B cell (primary cell): ENCODE measurements around the gene RTL5. TPM values are rescaled to one million over a fixed set of nuclear protein-coding genes. Genes with fewer than 3 reads are reported as not detected.

Experiments
- ATAC-seq: fragments of 200-7000 bp; cut with Tn5 transposase; one replicate; pipeline ENCODE4 v1.10.0; 2021; ENCODE audit warnings: low read depth, mild to moderate bottlenecking, moderate number of reproducible peaks, moderate library complexity
- CTCF ChIA-PET: fragments of 350-600 bp; sonication (Branson Sonifier 250); formaldehyde crosslinking; loops from one replicate; lab custom pipeline; 2021; ENCODE audit warnings: antibody characterized with exemption, inconsistent platforms; lab: Charles Lee
- POLR2A ChIA-PET: fragments of 350-600 bp; sonication (Branson Sonifier 250); formaldehyde crosslinking; loops from one replicate; lab custom pipeline; 2021; ENCODE audit warnings: antibody characterized with exemption; lab: Charles Lee
- DNase-seq: peaks from one replicate; pipeline ENCODE4 v3.0.0; 2013
- H2AFZ ChIP-seq: 2 replicates; pipeline ENCODE4 v1.6.1; 2012; ENCODE audit warnings: mild to moderate bottlenecking, low read depth, low read length; ENCODE audit not compliant: insufficient read depth, poor library complexity, severe bottlenecking
- H3K27ac ChIP-seq, 2 donors: 1 replicate in 1 of 2; 2 replicates in 1 of 2; pipeline ENCODE4 v1.5.1; 2012 to 2013; ENCODE audit warnings: low read length in 2 of 2, mild to moderate bottlenecking in 2 of 2, moderate library complexity in 1 of 2
- H3K27me3 ChIP-seq, 4 experiments: fragments of 200-600 bp in 1 of 4; sonication (generic) in 1 of 4; replicated peaks in 1 of 4; 1 replicate in 2 of 4; 2 replicates in 2 of 4; pipeline versions ENCODE4 v1.6.1 to v1.7.0; 2013 to 2016; ENCODE audit warnings: low read length in 3 of 4, mild to moderate bottlenecking in 2 of 4, mixed read lengths in 1 of 4, moderate library complexity in 1 of 4; ENCODE audit not compliant: insufficient read depth in 4 of 4, control insufficient read depth in 3 of 4; ENCODE audit errors: control extremely low read depth in 1 of 4
- H3K36me3 ChIP-seq, 2 experiments: replicated peaks in 1 of 2; 1 replicate in 1 of 2; 2 replicates in 1 of 2; pipeline versions ENCODE4 v1.6.1 to v1.7.1; 2013; ENCODE audit warnings: low read length in 1 of 2; ENCODE audit not compliant: insufficient read depth in 2 of 2, control insufficient read depth in 1 of 2; ENCODE audit errors: control extremely low read depth in 1 of 2, extremely low read depth in 1 of 2
- H3K4me1 ChIP-seq, 2 donors: fragments of 200-600 bp in 1 of 2; sonication (generic) in 1 of 2; 1 replicate in 1 of 2; 2 replicates in 1 of 2; pipeline versions ENCODE4 v1.5.1 to v1.6.1; 2013 to 2017; ENCODE audit warnings: low read length in 2 of 2; ENCODE audit not compliant: control insufficient read depth in 2 of 2, insufficient read depth in 2 of 2
- H3K4me2 ChIP-seq: replicated peaks from 2 replicates; pipeline ENCODE3; 2012; ENCODE audit warnings: mild to moderate bottlenecking, low read depth, low read length; ENCODE audit not compliant: poor library complexity, severe bottlenecking
- H3K4me3 ChIP-seq, 5 experiments: fragments of 200-600 bp in 1 of 5; sonication (generic) in 1 of 5; 1 replicate in 3 of 5; 2 replicates in 2 of 5; pipeline versions ENCODE4 v1.5.1 to v1.7.0; 2011 to 2016; ENCODE audit warnings: low read length in 4 of 5, mild to moderate bottlenecking in 4 of 5, low read depth in 2 of 5, control low read depth in 1 of 5, moderate library complexity in 1 of 5; ENCODE audit not compliant: insufficient read depth in 1 of 5; ENCODE audit errors: control extremely low read depth in 1 of 5, extremely low read depth in 1 of 5
- H3K79me2 ChIP-seq: fragments of 200-600 bp; sonication (generic); one replicate; pipeline ENCODE4 v1.6.0; 2016; ENCODE audit warnings: low read length; ENCODE audit not compliant: control insufficient read depth, insufficient read depth
- H3K9ac ChIP-seq: fragments of 200-600 bp; sonication (generic); 2 replicates; pipeline ENCODE4 v1.6.1; 2017; ENCODE audit warnings: mild to moderate bottlenecking, low read length, moderate library complexity
- H3K9me3 ChIP-seq, 3 donors: one replicate each; pipeline versions ENCODE4 v1.6.1 to v1.7.1; 2013; ENCODE audit warnings: low read length in 2 of 3; ENCODE audit not compliant: control insufficient read depth in 2 of 3, insufficient read depth in 1 of 3; ENCODE audit errors: control extremely low read depth in 1 of 3
- H4K20me1 ChIP-seq: 2 replicates; pipeline ENCODE4 v1.6.0; 2012; ENCODE audit warnings: mild to moderate bottlenecking, low read length; ENCODE audit not compliant: insufficient read depth, control insufficient read depth, poor library complexity, severe bottlenecking
- H3K27ac Mint-ChIP-seq: one replicate; pipeline ENCODE4 v1.8.0; 2021; ENCODE audit warnings: mixed read lengths
- H3K27me3 Mint-ChIP-seq: one replicate; pipeline ENCODE4 v1.8.0; 2021; ENCODE audit warnings: mixed read lengths
- H3K4me1 Mint-ChIP-seq: one replicate; pipeline ENCODE4 v1.8.0; 2021; ENCODE audit warnings: mixed read lengths
- H3K4me3 Mint-ChIP-seq: one replicate; pipeline ENCODE4 v1.8.0; 2021; ENCODE audit warnings: mixed read lengths
- H3K9me3 Mint-ChIP-seq: one replicate; pipeline ENCODE4 v1.8.0; 2022; ENCODE audit warnings: mixed read lengths; ENCODE audit not compliant: insufficient read depth
- CTCF ChIP-seq: fragments of 200-600 bp; IDR thresholded peaks from one replicate; pipeline ENCODE4 v1.8.0; 2022; ENCODE audit warnings: antibody characterized with exemption, mild to moderate bottlenecking
- EZH2 ChIP-seq: IDR thresholded peaks from 2 replicates; pipeline ENCODE4 v1.6.1; 2012; ENCODE audit warnings: borderline replicate concordance, low read depth, mild to moderate bottlenecking, moderate library complexity, low read length; ENCODE audit not compliant: insufficient read depth, poor library complexity, severe bottlenecking
- WGBS: methylation state at CpG from one replicate; pipeline ENCODE4 v1.1.5; 2013; ENCODE audit warnings: missing lambda C conversion rate; ENCODE audit not compliant: insufficient coverage; 5-methylcytosine and 5-hydroxymethylcytosine counted together
- intact Hi-C: fragments of 100-400 bp; cut with micrococcal nuclease; formaldehyde crosslinking; loops from one replicate; pipeline ENCODE4 v1.10.0; 2022
- polyA plus RNA-seq: library from polyadenylated mRNA; depleted of rRNA; stranded (reverse); fragments of >200 nt; gene quantifications from 2 replicates; pipeline ENCODE4 v1.2.3, GENCODE V29; 2012
- total RNA-seq, 2 donors: library from RNA; stranded (reverse); fragments of 120-200 nt in 1 of 2; gene quantifications; 1 replicate in 1 of 2; 2 replicates in 1 of 2; pipeline versions ENCODE4 v1.2.3 to v1.2.4, GENCODE V29; 2013 to 2022

Gene RTL5
- total and polyA plus RNA-seq, 2 donors (not counting 1 experiment from before 2014, with no cell fraction given) = 1.0 to 22.4 TPM

- POLR2A ChIA-PET = no interaction called here
- Histone ChIP-seq H3K79me2 (no peaks in the 10 kb centered on the region), H3K9me3 (no peaks in the 10 kb centered on the region), H2AFZ (no peak overlapping the region), H3K9ac (no peak overlapping the region), H3K4me1 (peaks cover 18 to 39% of the 10 kb centered on the region in 2 donors), H3K27ac (no peak overlapping the region), H3K36me3 (no peaks in the 10 kb centered on the region), H3K4me2 (no peak overlapping the region), H3K27me3 (peaks cover 0 to 4% (median 1%) of the 10 kb centered on the region in 4 experiments), H4K20me1 (no peaks in the 10 kb centered on the region), H3K4me3 (no peak overlapping the region)
- Mint-ChIP-seq H3K4me1 (peaks cover 33% of the 10 kb centered on the region), H3K27ac (peak overlapping the region; percentile 72), H3K9me3 (no peaks in the 10 kb centered on the region), H3K4me3 (peak overlapping the region; percentile 57), H3K27me3 (peaks cover 4% of the 10 kb centered on the region)
- TF ChIP-seq CTCF (no peak), EZH2 (no peak)
- no peak for DNase-seq
- CTCF ChIA-PET = interaction anchor here (0.6 to 1.9 kb wide), 7 partner anchors 11 to 377 kb away, joined by 3 to 6 read pairs (median 3); partner anchors contain the start of genes PIN4 and RTL5
- intact Hi-C loops = no loop called here
- WGBS = 100% methylated on average over 3 of the region's 6 CpGs
- ATAC-seq = no peak
Observed at GRCh38 chrX:72120837-72121236, 10.9 kb downstream of the RTL5 start.

GRCh38 chrX:72117636-72118210 lies 14.0 kb downstream of the RTL5 start:
- Mint-ChIP-seq H3K27me3 (no peaks in the 10 kb centered on the region), H3K27ac (no peak overlapping the region), H3K9me3 (no peaks in the 10 kb centered on the region), H3K4me3 (no peak overlapping the region), H3K4me1 (peaks cover 19% of the 10 kb centered on the region)
- peaks cover 14 to 23% of the 10 kb centered on the region in 2 donors for H3K4me1 ChIP-seq
- DNase-seq (no peak), ATAC-seq (no peak)
- no peak overlapping the region for H2AFZ ChIP-seq
- ChIA-PET CTCF (no interaction called here), POLR2A (no interaction called here)
- WGBS = no CpG with 5 or more reads among the region's 2 CpGs
- TF ChIP-seq EZH2 (no peak), CTCF (no peak)
- H3K9me3 ChIP-seq = no peaks in the 10 kb centered on the region
- no peaks in the 10 kb centered on the region for H3K27me3 ChIP-seq
- H4K20me1 ChIP-seq = no peaks in the 10 kb centered on the region
- H3K36me3 ChIP-seq = no peaks in the 10 kb centered on the region
- H3K9ac ChIP-seq = no peak overlapping the region
- H3K27ac ChIP-seq = no peak overlapping the region
- H3K79me2 ChIP-seq = no peaks in the 10 kb centered on the region
- no peak overlapping the region for H3K4me3 ChIP-seq
- intact Hi-C loops = no loop called here
- H3K4me2 ChIP-seq = no peak overlapping the region
